CD4-positive, alpha-beta memory T cell (primary cell): ENCODE measurements around the gene SPATA32. TPM values are rescaled to one million over a fixed set of nuclear protein-coding genes. Genes with fewer than 3 reads are reported as not detected.

Experiments used
- CTCF ChIA-PET: fragments of 350-600 bp; sonication (Branson Sonifier 250); formaldehyde crosslinking; loops from one replicate; lab custom pipeline; 2021; ENCODE audit warnings: inconsistent platforms; ENCODE audit not compliant: partially characterized antibody; lab: Charles Lee
- POLR2A ChIA-PET: fragments of 350-600 bp; sonication (Branson Sonifier 250); formaldehyde crosslinking; loops from one replicate; lab custom pipeline; 2021; ENCODE audit not compliant: partially characterized antibody; lab: Charles Lee
- DNase-seq, 5 donors: peaks; one replicate each; pipeline versions ENCODE4 v3.0.0 to v3.0.0-alpha.2; 2020 to 2022; ENCODE audit warnings: mixed read lengths in 1 of 5
- H3K27ac ChIP-seq: one replicate; pipeline ENCODE4 v1.7.0; 2013; ENCODE audit warnings: low read depth, low read length
- H3K27me3 ChIP-seq: 2 replicates; pipeline ENCODE4 v1.7.0; 2013; ENCODE audit warnings: mild to moderate bottlenecking, low read length, moderate library complexity; ENCODE audit not compliant: insufficient read depth
- H3K36me3 ChIP-seq: 2 replicates; pipeline ENCODE4 v1.7.0; 2013; ENCODE audit warnings: mild to moderate bottlenecking, low read length, moderate library complexity; ENCODE audit not compliant: insufficient read depth
- H3K4me1 ChIP-seq: 2 replicates; pipeline ENCODE4 v1.7.0; 2013; ENCODE audit warnings: mild to moderate bottlenecking, low read length, moderate library complexity; ENCODE audit not compliant: insufficient read depth
- H3K4me3 ChIP-seq, 2 donors: one replicate each; pipeline ENCODE4 v1.7.0; 2013; ENCODE audit warnings: low read length in 2 of 2, mild to moderate bottlenecking in 1 of 2
- H3K9me3 ChIP-seq, 2 donors: one replicate each; pipeline ENCODE4 v1.7.0; 2013; ENCODE audit warnings: low read length in 2 of 2, control low read depth in 1 of 2; ENCODE audit not compliant: control insufficient read depth in 1 of 2
- H3K27ac Mint-ChIP-seq, 7 donors: one replicate each; pipeline ENCODE4 v1.8.0; 2020 to 2021; ENCODE audit warnings: mixed read lengths in 7 of 7, mild to moderate bottlenecking in 6 of 7, inconsistent platforms in 3 of 7, moderate library complexity in 3 of 7
- H3K27me3 Mint-ChIP-seq, 2 donors: one replicate each; pipeline ENCODE4 v1.8.0; 2020 to 2021; ENCODE audit warnings: mixed read lengths in 2 of 2
- H3K36me3 Mint-ChIP-seq, 2 donors: one replicate each; pipeline ENCODE4 v1.8.0; 2020 to 2021; ENCODE audit warnings: mixed read lengths in 2 of 2, inconsistent platforms in 1 of 2, mild to moderate bottlenecking in 1 of 2
- H3K4me1 Mint-ChIP-seq, 4 donors: one replicate each; pipeline ENCODE4 v1.8.0; 2020 to 2021; ENCODE audit warnings: mixed read lengths in 4 of 4, mild to moderate bottlenecking in 1 of 4
- H3K4me3 Mint-ChIP-seq, 8 donors: one replicate each; pipeline ENCODE4 v1.8.0; 2020 to 2021; ENCODE audit warnings: mixed read lengths in 8 of 8, mild to moderate bottlenecking in 7 of 8, moderate library complexity in 6 of 8, inconsistent platforms in 3 of 8
- H3K9me3 Mint-ChIP-seq, 8 donors: one replicate each; pipeline ENCODE4 v1.8.0; 2020 to 2021; ENCODE audit warnings: mixed read lengths in 8 of 8, mild to moderate bottlenecking in 5 of 8, inconsistent platforms in 3 of 8, moderate library complexity in 1 of 8
- intact Hi-C: fragments of 100-400 bp; cut with micrococcal nuclease; formaldehyde crosslinking; loops from one replicate; pipeline ENCODE4 v1.15.1; 2023
- polyA plus RNA-seq, 2 donors: library from polyadenylated mRNA; unstranded; fragments of 300-500 nt; fragmentation: Illumina TruSeq; gene quantifications; one replicate each; pipeline ENCODE4 v1.2.3, GENCODE V29; 2021
- total RNA-seq, 2 experiments: library from RNA; stranded (reverse); gene quantifications; one replicate each; pipeline ENCODE4 v1.2.3, GENCODE V29; 2021

SPATA32 gene
- total and polyA plus RNA-seq, 4 experiments from 2014 or later, result 0.22 to 0.49 (median 0.33) TPM

GRCh38 chr17:45225051-45225700, 36.7 kb downstream of the SPATA32 start:
- POLR2A ChIA-PET, result interaction anchor here (0.8 to 24.4 kb wide), 18 partner anchors 8 to 360 kb away, joined by 3 to 1143 read pairs (median 5); partner anchors contain the start of genes ACBD4, HEXIM1, HEXIM2 and MAP3K14
- Histone ChIP-seq H3K27me3 (no peaks in the 10 kb centered on the region), H3K27ac (peak overlapping the region; percentile 97), H3K9me3 (no peaks in the 10 kb centered on the region), H3K4me1 (peaks cover 69% of the 10 kb centered on the region), H3K36me3 (no peaks in the 10 kb centered on the region), H3K4me3 (peak overlapping the region; percentile 43 to 74)
- Mint-ChIP-seq H3K27me3 (no peaks in the 10 kb centered on the region), H3K27ac (peak overlapping the region; percentile 99 to 100 (median 100)), H3K4me3 (peak overlapping the region; percentile 96 to 100 (median 99)), H3K4me1 (peaks cover 31 to 85% (median 50%) of the 10 kb centered on the region in 4 donors), H3K36me3 (peaks cover 9 to 55% of the 10 kb centered on the region in 2 donors), H3K9me3 (no peaks in the 10 kb centered on the region)
- peak in 2 of 5 donors; percentile 40 to 74 for DNase-seq
- CTCF ChIA-PET, result interaction anchor here (1.0 to 4.1 kb wide), 7 partner anchors 11 to 160 kb away, joined by 3 to 56 read pairs (median 12); partner anchors contain the start of gene ACBD4
- intact Hi-C loops, result loop anchor here (5.0 kb wide), 1 partner anchor 967 kb away; the partner anchor contains the start of gene KANSL1

GRCh38 chr17:45224671-45225050, 37.2 kb downstream of the SPATA32 start:
- Histone ChIP-seq H3K9me3 (no peaks in the 10 kb centered on the region), H3K4me1 (peaks cover 69% of the 10 kb centered on the region), H3K4me3 (peak overlapping the region; percentile 43 to 74), H3K27ac (peak overlapping the region; percentile 97), H3K27me3 (no peaks in the 10 kb centered on the region), H3K36me3 (no peaks in the 10 kb centered on the region)
- no peaks in the 10 kb centered on the region for H3K9me3 Mint-ChIP-seq
- peaks cover 9 to 61% of the 10 kb centered on the region in 2 donors for H3K36me3 Mint-ChIP-seq
- peak overlapping the region; percentile 96 to 100 (median 99) for H3K4me3 Mint-ChIP-seq
- POLR2A ChIA-PET, result interaction anchor here (0.6 to 24.4 kb wide), 6 partner anchors 17 to 90 kb away, joined by 3 to 1143 read pairs (median 108); partner anchors contain the start of genes HEXIM1, HEXIM2 and MAP3K14
- CTCF ChIA-PET, result interaction anchor here (2.9 to 4.1 kb wide), 3 partner anchors 11 to 87 kb away, joined by 15 to 56 read pairs (median 28); no protein-coding TSS in a partner anchor
- intact Hi-C loops, result loop anchor here (5.0 kb wide), 1 partner anchor 968 kb away; the partner anchor contains the start of gene KANSL1
- peak overlapping the region; percentile 99 to 100 (median 100) for H3K27ac Mint-ChIP-seq
- H3K4me1 Mint-ChIP-seq, result peaks cover 32 to 85% (median 50%) of the 10 kb centered on the region in 4 donors
- peak in 2 of 5 donors; percentile 40 to 54 for DNase-seq
- H3K27me3 Mint-ChIP-seq, result no peaks in the 10 kb centered on the region

- Mint-ChIP-seq H3K36me3 (peaks cover 13 to 62% of the 10 kb centered on the region in 2 donors), H3K27ac (peak overlapping the region; percentile 99 to 100 (median 100))
These were observed 38.1 kb downstream of the SPATA32 start for GRCh38 chr17:45223539-45224528.

GRCh38 chr17:45222996-45223538, 38.8 kb downstream of the SPATA32 start:
- intact Hi-C loops, result no loop called here
- Histone ChIP-seq H3K4me1 (peaks cover 64% of the 10 kb centered on the region), H3K4me3 (peak overlapping the region; percentile 43 to 74), H3K27ac (peak overlapping the region; percentile 97), H3K9me3 (no peaks in the 10 kb centered on the region), H3K36me3 (peaks cover 5% of the 10 kb centered on the region), H3K27me3 (no peaks in the 10 kb centered on the region)
- Mint-ChIP-seq H3K4me3 (peak overlapping the region; percentile 96 to 100 (median 99)), H3K36me3 (peaks cover 15 to 59% of the 10 kb centered on the region in 2 donors), H3K4me1 (peaks cover 29 to 80% (median 47%) of the 10 kb centered on the region in 4 donors), H3K27me3 (no peaks in the 10 kb centered on the region), H3K27ac (peak overlapping the region; percentile 99 to 100 (median 100)), H3K9me3 (no peaks in the 10 kb centered on the region)
- CTCF ChIA-PET, result interaction anchor here (0.5 to 10.3 kb wide), 4 partner anchors 10 to 88 kb away, joined by 3 to 449 read pairs (median 3); partner anchors contain the start of gene ACBD4
- DNase-seq, result no peak
- POLR2A ChIA-PET, result interaction anchor here (1.2 to 24.4 kb wide), 6 partner anchors 19 to 324 kb away, joined by 3 to 1143 read pairs (median 97); partner anchors contain the start of genes EFTUD2, HEXIM1, HEXIM2 and MAP3K14

More at GRCh38 chr17:45223539-45224528, 38.1 kb downstream of the SPATA32 start:
- peak; percentile 44 to 83 (median 61) for DNase-seq
- ChIA-PET CTCF (interaction anchor here (1.0 to 10.3 kb wide), 6 partner anchors 10 to 88 kb away, joined by 3 to 449 read pairs (median 22); partner anchors contain the start of gene ACBD4), POLR2A (interaction anchor here (0.6 to 24.4 kb wide), 6 partner anchors 18 to 324 kb away, joined by 3 to 1143 read pairs (median 89); partner anchors contain the start of genes EFTUD2, HEXIM1 and MAP3K14)
- Mint-ChIP-seq H3K9me3 (no peaks in the 10 kb centered on the region), H3K4me1 (peaks cover 32 to 85% (median 51%) of the 10 kb centered on the region in 4 donors), H3K4me3 (peak overlapping the region; percentile 96 to 100 (median 99)), H3K27me3 (no peaks in the 10 kb centered on the region)
- Histone ChIP-seq H3K9me3 (no peaks in the 10 kb centered on the region), H3K4me3 (peak overlapping the region; percentile 43 to 74), H3K27me3 (no peaks in the 10 kb centered on the region), H3K27ac (peak overlapping the region; percentile 97), H3K36me3 (peaks cover 5% of the 10 kb centered on the region), H3K4me1 (peaks cover 69% of the 10 kb centered on the region)
- intact Hi-C loops, result no loop called here

GRCh38 chr17:45222289-45222995, 39.5 kb downstream of the SPATA32 start:
- CTCF ChIA-PET, result interaction anchor here (0.5 to 10.3 kb wide), 5 partner anchors 11 to 162 kb away, joined by 3 to 449 read pairs (median 3); no protein-coding TSS in a partner anchor
- H3K4me3 ChIP-seq, result peak overlapping the region; percentile 43 to 74
- Mint-ChIP-seq H3K9me3 (no peaks in the 10 kb centered on the region), H3K4me3 (peak overlapping the region; percentile 96 to 100 (median 99)), H3K27ac (peak overlapping the region; percentile 99 to 100 (median 100)), H3K36me3 (peaks cover 15 to 63% of the 10 kb centered on the region in 2 donors), H3K27me3 (no peaks in the 10 kb centered on the region), H3K4me1 (peaks cover 29 to 74% (median 42%) of the 10 kb centered on the region in 4 donors)
- H3K36me3 ChIP-seq, result peaks cover 5% of the 10 kb centered on the region
- POLR2A ChIA-PET, result interaction anchor here (0.5 to 24.4 kb wide), 15 partner anchors 20 to 323 kb away, joined by 3 to 1143 read pairs (median 3); partner anchors contain the start of genes ACBD4, EFTUD2, HEXIM1 and HEXIM2
- intact Hi-C loops, result no loop called here
- no peaks in the 10 kb centered on the region for H3K9me3 ChIP-seq
- peaks cover 58% of the 10 kb centered on the region for H3K4me1 ChIP-seq
- DNase-seq, result peak; percentile 43 to 64 (median 51)
- peak overlapping the region; percentile 97 for H3K27ac ChIP-seq
- H3K27me3 ChIP-seq, result no peaks in the 10 kb centered on the region
